ENCODE data around the gene PIEZO2.

PIEZO2 gene

GRCh38 chr18:10686308-10686707 is 463.1 kb downstream of the PIEZO2 start:
- Histone ChIP-seq H3K4me1 (no peaks in the 10 kb centered on the region), H3K27me3 (no peaks in the 10 kb centered on the region), H3K36me3 (no peaks in the 10 kb centered on the region), H3K4me3 (ENCODE audit: low read depth, low read length) (no peak overlapping the region), H3K9me3 (no peaks in the 10 kb centered on the region)
- DNase-seq, result no peak
- TF ChIP-seq CTCF (IDR thresholded peaks at IDR 0.05; ENCODE audit: low read depth, low read length), result no peak

GRCh38 chr18:10685484-10685883 is 463.9 kb downstream of the PIEZO2 start:
- no peak for TF ChIP-seq CTCF (IDR thresholded peaks at IDR 0.05; ENCODE audit: low read depth, low read length)
- no peak for DNase-seq

GRCh38 chr18:10682368-10682714 is 467.0 kb downstream of the PIEZO2 start:
- TF ChIP-seq CTCF (IDR thresholded peaks at IDR 0.05; ENCODE audit: low read depth, low read length), result no peak
- Histone ChIP-seq H3K4me1 (no peaks in the 10 kb centered on the region), H3K36me3 (no peaks in the 10 kb centered on the region), H3K9me3 (no peaks in the 10 kb centered on the region), H3K4me3 (ENCODE audit: low read depth, low read length) (no peak overlapping the region), H3K27me3 (no peaks in the 10 kb centered on the region)
- no peak for DNase-seq

More at GRCh38 chr18:10685484-10685883, 463.9 kb downstream of the PIEZO2 start:
- H3K27me3 ChIP-seq, result no peaks in the 10 kb centered on the region
- no peaks in the 10 kb centered on the region for H3K9me3 ChIP-seq
- no peak overlapping the region for H3K4me3 ChIP-seq (ENCODE audit: low read depth, low read length)
- H3K4me1 ChIP-seq, result no peaks in the 10 kb centered on the region
- no peaks in the 10 kb centered on the region for H3K36me3 ChIP-seq

- H3K36me3 ChIP-seq, result no peaks in the 10 kb centered on the region
- H3K4me3 ChIP-seq (ENCODE audit: low read depth, low read length), result no peak overlapping the region
- H3K9me3 ChIP-seq, result no peaks in the 10 kb centered on the region
- TF ChIP-seq CTCF (IDR thresholded peaks at IDR 0.05; ENCODE audit: low read depth, low read length), result no peak
- H3K27me3 ChIP-seq, result no peaks in the 10 kb centered on the region
- no peaks in the 10 kb centered on the region for H3K4me1 ChIP-seq
- no peak for DNase-seq
These were observed 467.6 kb downstream of the PIEZO2 start for GRCh38 chr18:10681581-10682367.

GRCh38 chr18:10680271-10680596 is 469.1 kb downstream of the PIEZO2 start:
- H3K27me3 ChIP-seq, result no peaks in the 10 kb centered on the region
- no peak for TF ChIP-seq CTCF (IDR thresholded peaks at IDR 0.05; ENCODE audit: low read depth, low read length)
- no peak for DNase-seq
- H3K36me3 ChIP-seq, result no peaks in the 10 kb centered on the region
- H3K4me3 ChIP-seq (ENCODE audit: low read depth, low read length), result no peak overlapping the region
- no peaks in the 10 kb centered on the region for H3K9me3 ChIP-seq
- H3K4me1 ChIP-seq, result no peaks in the 10 kb centered on the region

- Histone ChIP-seq H3K4me3 (ENCODE audit: low read depth, low read length) (no peak overlapping the region), H3K27me3 (no peaks in the 10 kb centered on the region), H3K9me3 (no peaks in the 10 kb centered on the region), H3K4me1 (no peaks in the 10 kb centered on the region), H3K36me3 (no peaks in the 10 kb centered on the region)
- no peak for TF ChIP-seq CTCF (IDR thresholded peaks at IDR 0.05; ENCODE audit: low read depth, low read length)
- DNase-seq, result no peak
These were observed 469.7 kb downstream of the PIEZO2 start for GRCh38 chr18:10679557-10680270.
